SK-N-SH treated with all-trans-retinoic acid at 6 μM for 48 hours (cell line): Measurements from ENCODE around the gene PLCB1.

ENCODE experiments used
- ATAC-seq: fragments of 200-7000 bp; cut with Tn5 transposase; 3 replicates; pipeline ENCODE4 v1.9.1; 2020; ENCODE audit warnings: mild to moderate bottlenecking, moderate library complexity
- ARNTL ChIP-seq: fragments of 450-650 bp; formaldehyde crosslinking; IDR thresholded peaks from 2 replicates; pipeline ENCODE4 v1.5.0; 2020; ENCODE audit warnings: low read depth, mild to moderate bottlenecking, moderate library complexity, borderline replicate concordance
- BACH2 ChIP-seq: fragments of 250-450 bp; sonication (Bioruptor Pico); IDR thresholded peaks from 2 replicates; pipeline ENCODE4 v1.9.0; 2021; ENCODE audit warnings: mild to moderate bottlenecking, borderline replicate concordance
- CSDC2 ChIP-seq: fragments of 250-450 bp; sonication (Bioruptor Pico); IDR thresholded peaks from 2 replicates; pipeline ENCODE4 v1.5.0; 2020; ENCODE audit warnings: mild to moderate bottlenecking, moderate library complexity
- CSRNP3 ChIP-seq: fragments of 250-450 bp; sonication (Bioruptor Pico); IDR thresholded peaks from 2 replicates; pipeline ENCODE4 v1.5.1; 2021; ENCODE audit warnings: mild to moderate bottlenecking, moderate library complexity
- ESRRG ChIP-seq: fragments of 250-450 bp; sonication (Bioruptor Pico); IDR thresholded peaks from 2 replicates; pipeline ENCODE4 v1.6.1; 2021; ENCODE audit warnings: mild to moderate bottlenecking
- GLIS3 ChIP-seq: fragments of 250-450 bp; sonication (Bioruptor Pico); IDR thresholded peaks from 2 replicates; pipeline ENCODE4 v1.5.0; 2020; ENCODE audit warnings: mild to moderate bottlenecking, moderate library complexity
- ISL1 ChIP-seq: fragments of 250-450 bp; sonication (Bioruptor Pico); IDR thresholded peaks from 2 replicates; pipeline ENCODE4 v2.1.2; 2022; ENCODE audit warnings: mild to moderate bottlenecking, moderate library complexity
- OSR1 ChIP-seq: fragments of 250-450 bp; sonication (Bioruptor Pico); IDR thresholded peaks from 2 replicates; pipeline ENCODE4 v1.8.0; 2022; ENCODE audit warnings: moderate library complexity, mild to moderate bottlenecking, inconsistent platforms
- PPARA ChIP-seq: fragments of 250-450 bp; sonication (Bioruptor Pico); IDR thresholded peaks from 2 replicates; pipeline ENCODE4 v1.5.0; 2020; ENCODE audit warnings: mild to moderate bottlenecking, borderline replicate concordance
- RARB ChIP-seq: fragments of 250-450 bp; sonication (Bioruptor Pico); IDR thresholded peaks from 2 replicates; pipeline ENCODE4 v1.8.0; 2021; ENCODE audit warnings: mild to moderate bottlenecking, moderate library complexity
- SNAI2 ChIP-seq: fragments of 250-450 bp; sonication (Bioruptor Pico); IDR thresholded peaks from 2 replicates; pipeline ENCODE4 v1.5.0; 2020; ENCODE audit warnings: mild to moderate bottlenecking, moderate library complexity
- TOX ChIP-seq: fragments of 250-450 bp; sonication (Bioruptor Pico); IDR thresholded peaks from 2 replicates; pipeline ENCODE4 v1.8.0; 2021; ENCODE audit warnings: mild to moderate bottlenecking, moderate library complexity, borderline replicate concordance
- ZC3H10 ChIP-seq: fragments of 250-450 bp; sonication (Bioruptor Pico); IDR thresholded peaks from 2 replicates; pipeline ENCODE4 v1.5.1; 2021; ENCODE audit warnings: mild to moderate bottlenecking, moderate library complexity
- ZFP3 ChIP-seq: fragments of 250-450 bp; sonication (Bioruptor Pico); IDR thresholded peaks from 2 replicates; pipeline ENCODE4 v1.5.0; 2020; ENCODE audit warnings: mild to moderate bottlenecking, moderate library complexity
- ZFP30 ChIP-seq: fragments of 450-650 bp; formaldehyde crosslinking; IDR thresholded peaks from 2 replicates; pipeline ENCODE4 v1.5.0; 2022; ENCODE audit warnings: mild to moderate bottlenecking, moderate library complexity
- ZNF565 ChIP-seq: fragments of 450-650 bp; formaldehyde crosslinking; conservative IDR thresholded peaks from 2 replicates; pipeline ENCODE4 v1.5.0; 2020; ENCODE audit warnings: low read depth, mild to moderate bottlenecking, moderate library complexity
- ZNF70 ChIP-seq: fragments of 450-650 bp; formaldehyde crosslinking; IDR thresholded peaks from 2 replicates; pipeline ENCODE4 v1.5.0; 2020; ENCODE audit warnings: mild to moderate bottlenecking, moderate library complexity
- ZNF8 ChIP-seq: fragments of 450-650 bp; formaldehyde crosslinking; IDR thresholded peaks from 2 replicates; pipeline ENCODE4 v1.5.0; 2020; ENCODE audit warnings: mild to moderate bottlenecking, moderate library complexity
- TF ChIP-seq, protein P1 (sequence below): fragments of 250-450 bp; sonication (Bioruptor Pico); IDR thresholded peaks from 2 replicates; pipeline ENCODE4 v1.5.0; 2020; ENCODE audit warnings: mild to moderate bottlenecking, moderate library complexity
- TF ChIP-seq, protein P2 (sequence below): fragments of 250-450 bp; sonication (Bioruptor Pico); IDR thresholded peaks from 2 replicates; pipeline ENCODE4 v1.8.0; 2021; ENCODE audit warnings: low read depth, mild to moderate bottlenecking, moderate library complexity, borderline replicate concordance
- TF ChIP-seq, protein P3 (sequence below): fragments of 250-450 bp; sonication (Bioruptor Pico); IDR thresholded peaks from 2 replicates; pipeline ENCODE4 v1.8.0; 2020; ENCODE audit warnings: mild to moderate bottlenecking, moderate library complexity, borderline replicate concordance
- TF ChIP-seq, protein P4 (sequence below): fragments of 250-450 bp; sonication (Bioruptor Pico); IDR thresholded peaks from 2 replicates; pipeline ENCODE4 v1.5.1; 2020; ENCODE audit warnings: low read depth, mild to moderate bottlenecking, moderate library complexity

Gene PLCB1

DNA sequence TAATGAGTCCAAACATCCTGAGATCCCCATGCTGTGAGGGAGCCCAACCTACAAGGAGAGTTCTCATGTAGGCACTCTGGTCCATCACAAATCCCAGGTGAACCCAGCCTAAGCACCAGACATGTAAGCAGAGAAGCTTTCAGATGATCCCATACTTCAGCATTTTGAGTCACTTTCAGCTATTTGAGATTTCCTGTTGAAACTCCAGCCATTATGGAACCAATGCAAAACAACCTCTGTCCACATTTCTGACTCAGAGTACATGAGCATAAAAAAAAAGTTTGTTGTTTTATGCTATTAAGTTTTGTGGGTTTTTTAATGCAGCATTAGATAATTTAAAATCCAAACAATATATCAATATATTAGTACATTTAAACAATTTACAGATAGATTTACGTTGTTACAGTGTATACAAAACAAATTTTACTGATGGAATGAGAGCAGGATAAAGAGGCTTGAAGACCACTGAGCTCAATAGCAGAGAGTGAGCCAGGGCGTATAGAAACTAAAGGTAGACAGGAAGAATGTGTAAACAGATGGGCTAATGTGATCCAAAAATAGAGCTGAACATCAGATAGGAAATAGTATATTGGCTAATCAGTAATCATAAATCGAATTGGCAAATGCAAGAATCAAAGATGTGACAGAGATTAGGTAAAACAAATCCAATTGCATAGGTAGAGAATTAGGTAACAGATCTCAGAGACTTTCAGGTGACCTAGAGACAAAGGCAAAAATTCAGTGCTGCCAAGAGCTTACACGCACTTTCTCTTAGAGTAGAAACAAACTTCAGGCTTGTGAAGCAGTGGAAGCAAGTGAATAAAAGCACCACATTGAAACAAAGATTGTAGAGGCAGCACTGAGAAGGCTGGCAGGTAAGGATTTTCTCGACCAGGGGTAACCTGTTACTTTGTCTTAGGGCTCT is 36.2 kb upstream of the PLCB1 start:
- no peak for TF ChIP-seq PPARA (CRISPR knock-in tag)
- no peak for TF ChIP-seq BACH2
- no peak for TF ChIP-seq GLIS3 (CRISPR knock-in tag)
- no peak for TF ChIP-seq ZC3H10 (CRISPR knock-in tag)
- no peak for TF ChIP-seq ZNF8 (CRISPR knock-in tag)
- TF ChIP-seq, protein P1, sequence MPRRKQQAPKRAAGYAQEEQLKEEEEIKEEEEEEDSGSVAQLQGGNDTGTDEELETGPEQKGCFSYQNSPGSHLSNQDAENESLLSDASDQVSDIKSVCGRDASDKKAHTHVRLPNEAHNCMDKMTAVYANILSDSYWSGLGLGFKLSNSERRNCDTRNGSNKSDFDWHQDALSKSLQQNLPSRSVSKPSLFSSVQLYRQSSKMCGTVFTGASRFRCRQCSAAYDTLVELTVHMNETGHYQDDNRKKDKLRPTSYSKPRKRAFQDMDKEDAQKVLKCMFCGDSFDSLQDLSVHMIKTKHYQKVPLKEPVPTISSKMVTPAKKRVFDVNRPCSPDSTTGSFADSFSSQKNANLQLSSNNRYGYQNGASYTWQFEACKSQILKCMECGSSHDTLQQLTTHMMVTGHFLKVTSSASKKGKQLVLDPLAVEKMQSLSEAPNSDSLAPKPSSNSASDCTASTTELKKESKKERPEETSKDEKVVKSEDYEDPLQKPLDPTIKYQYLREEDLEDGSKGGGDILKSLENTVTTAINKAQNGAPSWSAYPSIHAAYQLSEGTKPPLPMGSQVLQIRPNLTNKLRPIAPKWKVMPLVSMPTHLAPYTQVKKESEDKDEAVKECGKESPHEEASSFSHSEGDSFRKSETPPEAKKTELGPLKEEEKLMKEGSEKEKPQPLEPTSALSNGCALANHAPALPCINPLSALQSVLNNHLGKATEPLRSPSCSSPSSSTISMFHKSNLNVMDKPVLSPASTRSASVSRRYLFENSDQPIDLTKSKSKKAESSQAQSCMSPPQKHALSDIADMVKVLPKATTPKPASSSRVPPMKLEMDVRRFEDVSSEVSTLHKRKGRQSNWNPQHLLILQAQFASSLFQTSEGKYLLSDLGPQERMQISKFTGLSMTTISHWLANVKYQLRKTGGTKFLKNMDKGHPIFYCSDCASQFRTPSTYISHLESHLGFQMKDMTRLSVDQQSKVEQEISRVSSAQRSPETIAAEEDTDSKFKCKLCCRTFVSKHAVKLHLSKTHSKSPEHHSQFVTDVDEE (CRISPR knock-in tag), result no peak
- no peak for TF ChIP-seq TOX (CRISPR knock-in tag)
- TF ChIP-seq, protein P2, sequence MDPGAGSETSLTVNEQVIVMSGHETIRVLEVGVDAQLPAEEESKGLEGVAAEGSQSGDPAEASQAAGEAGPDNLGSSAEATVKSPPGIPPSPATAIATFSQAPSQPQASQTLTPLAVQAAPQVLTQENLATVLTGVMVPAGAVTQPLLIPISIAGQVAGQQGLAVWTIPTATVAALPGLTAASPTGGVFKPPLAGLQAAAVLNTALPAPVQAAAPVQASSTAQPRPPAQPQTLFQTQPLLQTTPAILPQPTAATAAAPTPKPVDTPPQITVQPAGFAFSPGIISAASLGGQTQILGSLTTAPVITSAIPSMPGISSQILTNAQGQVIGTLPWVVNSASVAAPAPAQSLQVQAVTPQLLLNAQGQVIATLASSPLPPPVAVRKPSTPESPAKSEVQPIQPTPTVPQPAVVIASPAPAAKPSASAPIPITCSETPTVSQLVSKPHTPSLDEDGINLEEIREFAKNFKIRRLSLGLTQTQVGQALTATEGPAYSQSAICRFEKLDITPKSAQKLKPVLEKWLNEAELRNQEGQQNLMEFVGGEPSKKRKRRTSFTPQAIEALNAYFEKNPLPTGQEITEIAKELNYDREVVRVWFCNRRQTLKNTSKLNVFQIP (CRISPR knock-in tag), result no peak
- no peak for TF ChIP-seq ZNF70 (CRISPR knock-in tag)
- TF ChIP-seq, protein P3, sequence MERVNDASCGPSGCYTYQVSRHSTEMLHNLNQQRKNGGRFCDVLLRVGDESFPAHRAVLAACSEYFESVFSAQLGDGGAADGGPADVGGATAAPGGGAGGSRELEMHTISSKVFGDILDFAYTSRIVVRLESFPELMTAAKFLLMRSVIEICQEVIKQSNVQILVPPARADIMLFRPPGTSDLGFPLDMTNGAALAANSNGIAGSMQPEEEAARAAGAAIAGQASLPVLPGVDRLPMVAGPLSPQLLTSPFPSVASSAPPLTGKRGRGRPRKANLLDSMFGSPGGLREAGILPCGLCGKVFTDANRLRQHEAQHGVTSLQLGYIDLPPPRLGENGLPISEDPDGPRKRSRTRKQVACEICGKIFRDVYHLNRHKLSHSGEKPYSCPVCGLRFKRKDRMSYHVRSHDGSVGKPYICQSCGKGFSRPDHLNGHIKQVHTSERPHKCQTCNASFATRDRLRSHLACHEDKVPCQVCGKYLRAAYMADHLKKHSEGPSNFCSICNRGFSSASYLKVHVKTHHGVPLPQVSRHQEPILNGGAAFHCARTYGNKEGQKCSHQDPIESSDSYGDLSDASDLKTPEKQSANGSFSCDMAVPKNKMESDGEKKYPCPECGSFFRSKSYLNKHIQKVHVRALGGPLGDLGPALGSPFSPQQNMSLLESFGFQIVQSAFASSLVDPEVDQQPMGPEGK (CRISPR knock-in tag), result no peak
- TF ChIP-seq OSR1, result no peak
- no peak for TF ChIP-seq CSRNP3 (CRISPR knock-in tag)
- no peak for TF ChIP-seq ISL1 (CRISPR knock-in tag)
- TF ChIP-seq SNAI2, result no peak
- no peak for TF ChIP-seq CSDC2 (CRISPR knock-in tag)
- no peak for TF ChIP-seq RARB (CRISPR knock-in tag)
- TF ChIP-seq, protein P4, sequence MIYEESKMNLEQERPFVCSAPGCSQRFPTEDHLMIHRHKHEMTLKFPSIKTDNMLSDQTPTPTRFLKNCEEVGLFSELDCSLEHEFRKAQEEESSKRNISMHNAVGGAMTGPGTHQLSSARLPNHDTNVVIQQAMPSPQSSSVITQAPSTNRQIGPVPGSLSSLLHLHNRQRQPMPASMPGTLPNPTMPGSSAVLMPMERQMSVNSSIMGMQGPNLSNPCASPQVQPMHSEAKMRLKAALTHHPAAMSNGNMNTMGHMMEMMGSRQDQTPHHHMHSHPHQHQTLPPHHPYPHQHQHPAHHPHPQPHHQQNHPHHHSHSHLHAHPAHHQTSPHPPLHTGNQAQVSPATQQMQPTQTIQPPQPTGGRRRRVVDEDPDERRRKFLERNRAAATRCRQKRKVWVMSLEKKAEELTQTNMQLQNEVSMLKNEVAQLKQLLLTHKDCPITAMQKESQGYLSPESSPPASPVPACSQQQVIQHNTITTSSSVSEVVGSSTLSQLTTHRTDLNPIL (CRISPR knock-in tag), result no peak
- TF ChIP-seq ZFP30 (CRISPR knock-in tag), result no peak
- TF ChIP-seq ESRRG (CRISPR knock-in tag), result no peak
- no peak for TF ChIP-seq ZFP3 (CRISPR knock-in tag)
- ATAC-seq, result peak; percentile 52; the same call in 2 of the 3 replicates

GRCh38 chr20:8097307-8097706 is 34.8 kb upstream of the PLCB1 start:
- no peak for ATAC-seq
- no peak for TF ChIP-seq ZNF565
- TF ChIP-seq GLIS3 (CRISPR knock-in tag), result no peak
- TF ChIP-seq ARNTL (CRISPR knock-in tag), result no peak
- TF ChIP-seq ZNF8 (CRISPR knock-in tag), result no peak
- TF ChIP-seq, protein P1 (CRISPR knock-in tag), result no peak
- TF ChIP-seq, protein P3 (CRISPR knock-in tag), result no peak
- TF ChIP-seq SNAI2, result no peak
- TF ChIP-seq, protein P4 (CRISPR knock-in tag), result no peak
